8988T (cell line): ENCODE results near the gene AKAP3.

Source experiments
- DNase-seq: peaks from one replicate; pipeline ENCODE4 v3.0.0; 2011

AKAP3 gene

DNA sequence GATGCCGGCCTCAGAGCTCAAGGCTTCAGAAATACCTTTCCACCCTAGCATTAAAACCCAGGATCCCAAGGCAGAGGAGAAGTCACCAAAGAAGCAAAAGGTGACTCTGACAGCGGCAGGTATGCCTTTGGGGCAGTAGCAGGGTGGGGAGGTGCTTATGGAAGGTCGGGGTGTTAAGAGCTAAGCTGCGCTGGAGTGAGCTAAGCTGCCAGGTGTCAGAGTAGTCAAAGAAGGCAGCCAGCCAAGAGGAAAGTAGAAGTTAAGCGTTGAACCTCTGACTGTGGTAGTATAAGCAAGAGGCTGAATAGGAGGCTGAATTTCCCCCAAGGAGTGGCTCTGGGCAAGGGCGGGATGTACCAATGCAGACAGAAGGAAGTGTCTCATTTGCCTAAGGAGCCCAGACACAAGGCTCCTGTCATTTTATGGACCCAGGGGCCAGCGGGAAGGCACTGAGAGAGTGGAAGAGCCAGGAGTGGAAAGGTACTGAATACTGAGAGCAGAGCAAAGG, 57.6 kb downstream of the AKAP3 start:
- no peak for DNase-seq

DNA sequence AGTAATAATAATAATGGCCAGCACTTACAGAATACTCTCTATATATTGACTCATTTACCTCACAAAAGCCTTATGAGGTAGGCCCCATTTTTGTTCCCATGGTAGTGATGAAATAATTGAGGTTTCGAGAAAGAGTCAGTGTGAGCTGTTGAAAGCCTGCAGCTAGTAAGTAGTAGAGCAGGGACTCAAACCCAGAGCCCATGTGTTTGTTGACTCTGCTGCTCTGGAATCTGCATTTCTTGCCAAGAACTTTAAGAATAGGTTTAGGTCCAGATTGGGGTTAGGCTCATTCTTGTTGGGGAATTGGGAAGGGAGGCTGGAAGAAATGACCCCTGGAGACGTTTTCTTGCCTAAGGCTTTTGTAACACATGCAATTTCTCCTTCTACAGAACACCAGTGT, 58.9 kb downstream of the AKAP3 start:
- no peak for DNase-seq

DNA sequence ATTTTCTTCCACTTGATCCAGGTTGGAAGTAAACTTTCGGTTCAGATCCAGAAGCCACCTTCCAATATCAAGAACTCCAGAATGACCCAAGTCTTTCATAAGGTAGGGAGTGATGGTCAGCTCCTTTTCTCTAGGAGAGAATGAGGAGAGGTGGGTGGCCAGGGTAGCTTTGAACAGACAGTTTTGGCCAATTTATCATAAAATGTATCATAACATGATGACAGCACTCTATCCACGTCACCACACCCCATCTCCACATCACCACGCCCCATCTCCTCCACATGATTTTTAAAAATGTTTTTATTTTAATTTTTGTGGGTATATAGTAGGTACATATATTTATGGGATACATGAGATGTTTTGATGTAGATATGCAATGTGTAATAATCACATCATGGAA, 59.9 kb downstream of the AKAP3 start:
- DNase-seq, result no peak

DNA sequence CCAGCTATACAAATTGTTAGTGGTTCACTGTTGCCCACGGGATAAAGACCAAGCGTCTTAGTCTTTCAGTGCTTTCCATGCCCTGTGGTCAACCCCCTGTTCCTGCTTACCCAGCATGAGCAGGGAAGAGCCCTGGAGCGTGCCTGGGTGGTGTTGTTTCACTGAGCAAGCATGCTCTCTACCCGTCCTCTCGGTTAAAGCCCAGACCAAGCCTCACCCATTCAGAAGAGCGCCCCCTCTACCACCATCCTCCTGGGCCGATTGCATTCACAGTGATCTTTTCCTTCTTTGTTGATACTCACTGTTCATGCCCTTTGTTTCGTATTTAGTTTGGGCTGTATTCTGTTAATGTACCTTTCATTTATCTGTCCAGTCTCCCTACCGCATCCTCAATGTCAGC, 61.7 kb downstream of the AKAP3 start:
- no peak for DNase-seq

DNA sequence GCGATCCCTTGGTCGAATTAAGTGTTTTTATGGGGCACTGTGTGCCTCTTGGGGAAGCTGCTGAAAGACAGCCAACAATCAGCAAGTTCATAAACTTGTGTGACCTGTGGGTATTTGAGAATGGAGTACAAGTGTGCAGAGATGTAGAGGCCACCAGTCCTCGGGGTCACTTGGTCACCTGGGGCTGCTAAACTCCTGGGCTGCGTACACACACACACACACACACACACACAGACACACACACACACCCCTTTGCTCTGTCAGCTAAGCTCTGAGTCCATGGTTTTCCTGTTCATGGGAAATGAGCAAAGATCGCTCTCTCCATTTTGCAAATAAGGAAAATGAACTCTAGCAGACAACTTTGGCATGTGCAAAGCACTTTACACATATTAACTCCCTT, 62.4 kb downstream of the AKAP3 start:
- no peak for DNase-seq

DNA sequence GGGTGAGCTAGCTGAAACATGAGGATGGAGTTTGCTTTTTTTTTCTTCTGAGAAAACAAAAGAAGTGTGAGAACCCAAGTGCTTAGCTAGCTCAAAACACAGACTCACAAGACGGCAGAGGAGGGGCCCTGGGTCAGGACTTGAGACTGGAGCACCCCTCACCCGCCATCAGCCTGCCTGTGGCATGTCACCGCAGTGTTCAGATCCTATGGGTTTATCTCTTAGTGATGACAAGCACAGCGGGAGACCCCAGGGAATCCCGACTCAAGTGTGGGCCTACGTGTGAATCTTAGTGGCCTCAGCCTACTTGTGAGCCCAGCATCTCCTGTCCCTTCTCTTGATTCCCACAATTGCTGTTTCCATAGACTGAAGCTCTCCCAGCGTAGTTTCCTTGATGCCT, 64.0 kb downstream of the AKAP3 start:
- no peak for DNase-seq

DNA sequence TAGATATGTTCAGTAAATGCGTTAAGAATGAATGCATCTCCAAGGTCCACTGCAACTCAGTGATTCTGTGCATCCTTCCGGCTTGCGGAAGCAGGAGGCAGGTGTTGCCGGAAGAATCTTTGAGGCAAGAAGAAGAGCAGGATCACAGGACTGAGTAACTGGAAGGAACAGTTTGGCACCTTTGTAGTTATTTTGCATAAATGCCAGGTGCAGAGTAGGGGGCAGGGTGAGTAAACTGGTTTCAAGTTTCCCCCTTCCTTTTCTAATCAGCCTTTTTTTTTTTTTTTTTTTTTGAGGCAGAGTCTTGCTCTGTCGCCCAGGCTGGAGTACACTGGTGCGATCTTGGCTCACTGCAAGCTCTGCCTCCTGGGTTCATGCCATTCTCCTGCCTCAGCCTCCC, 64.6 kb downstream of the AKAP3 start:
- DNase-seq, result no peak

DNA sequence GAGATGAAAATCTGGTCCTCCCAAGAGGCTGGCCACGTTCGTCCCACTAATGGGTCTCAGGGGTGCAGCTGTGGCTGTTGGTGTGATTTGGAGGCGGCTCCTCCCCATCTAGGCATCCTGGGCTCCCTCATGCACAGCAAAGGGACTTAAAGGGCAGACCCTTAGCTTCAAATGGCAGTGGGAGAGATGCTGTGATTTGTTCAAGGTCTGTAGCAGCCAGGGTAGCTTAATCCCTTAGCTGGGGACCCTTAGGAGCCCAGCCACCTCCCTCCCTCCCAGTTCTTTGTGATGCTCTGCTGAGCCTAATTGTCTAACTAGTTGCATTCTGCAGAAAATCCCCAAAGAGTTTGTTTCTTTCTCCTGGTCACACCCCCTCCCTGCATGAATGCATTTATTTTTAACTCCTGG, 68.6 kb downstream of the AKAP3 start:
- DNase-seq, result no peak

DNA sequence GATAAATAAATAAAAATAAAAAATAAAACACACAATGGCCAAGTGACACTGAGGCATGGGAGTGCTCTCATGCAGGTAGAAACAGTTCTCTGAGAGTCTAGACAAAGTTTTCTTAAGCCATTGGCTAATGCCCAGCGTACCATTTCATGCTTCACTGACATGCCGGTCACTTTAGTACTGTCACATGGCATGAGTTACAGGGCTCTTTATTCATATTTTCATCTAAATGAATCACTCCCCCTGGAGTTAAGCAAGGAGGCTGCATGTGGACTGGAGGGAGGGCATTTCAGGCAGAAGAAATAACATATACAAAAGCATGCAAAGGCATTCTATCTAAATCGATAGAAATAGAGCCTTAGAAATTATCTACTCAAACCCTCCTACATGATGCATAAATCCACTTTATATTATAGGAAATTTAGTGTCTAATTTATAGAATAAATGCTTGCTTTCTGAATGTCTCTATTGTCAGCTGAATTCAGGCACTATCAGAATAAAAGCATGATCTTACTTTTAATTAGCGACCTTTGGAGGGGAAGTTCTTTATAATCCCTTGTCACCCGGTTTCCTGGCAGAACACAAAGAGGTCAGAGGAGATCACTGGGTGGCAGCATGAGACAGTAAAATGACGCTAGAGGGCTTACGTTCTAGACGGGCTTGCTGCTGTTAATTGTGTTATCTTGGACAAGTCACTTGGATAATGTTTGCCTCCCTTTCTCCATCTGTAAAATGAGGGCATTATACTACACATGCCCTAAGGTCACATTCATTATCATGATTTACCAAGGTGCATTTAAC, 69.3 kb downstream of the AKAP3 start:
- no peak for DNase-seq

DNA sequence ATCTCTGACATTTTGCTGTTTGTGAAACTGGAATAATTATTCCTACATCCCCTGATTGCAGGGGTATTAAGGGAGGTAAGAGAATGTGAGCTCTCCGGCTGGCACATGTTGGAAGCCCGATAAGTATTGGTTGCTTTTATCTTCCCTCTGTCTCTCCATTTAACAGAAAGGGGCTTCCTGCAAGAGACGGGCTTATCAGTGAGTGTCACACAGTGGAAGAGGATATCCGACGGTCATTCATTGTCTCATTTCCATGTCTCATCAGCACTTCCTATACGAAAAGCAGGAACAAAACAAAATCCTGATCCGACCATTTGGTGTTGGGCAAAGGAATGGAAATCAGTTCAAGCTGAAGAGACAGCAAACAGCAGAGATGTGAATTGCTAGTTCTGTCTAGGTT, 76.2 kb downstream of the AKAP3 start:
- no peak for DNase-seq

DNA sequence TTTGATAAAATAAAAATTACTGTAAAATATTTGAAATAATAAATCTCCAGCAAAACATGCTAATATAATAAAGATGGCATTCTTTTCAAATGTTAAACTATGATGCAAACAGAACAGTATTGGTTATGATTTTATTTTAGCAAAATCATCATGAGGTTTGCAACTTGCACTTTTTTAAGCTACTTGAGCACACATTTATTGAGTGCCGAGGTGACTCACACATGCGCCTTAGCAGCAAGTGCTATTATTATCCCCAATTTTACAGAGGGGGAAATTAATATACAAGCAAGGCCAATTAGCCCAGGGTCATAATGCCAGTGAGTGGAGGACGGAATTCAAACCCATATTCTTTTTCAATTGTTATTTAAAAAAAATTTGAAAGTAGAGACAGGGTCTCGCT, 79.6 kb downstream of the AKAP3 start:
- no peak for DNase-seq

DNA sequence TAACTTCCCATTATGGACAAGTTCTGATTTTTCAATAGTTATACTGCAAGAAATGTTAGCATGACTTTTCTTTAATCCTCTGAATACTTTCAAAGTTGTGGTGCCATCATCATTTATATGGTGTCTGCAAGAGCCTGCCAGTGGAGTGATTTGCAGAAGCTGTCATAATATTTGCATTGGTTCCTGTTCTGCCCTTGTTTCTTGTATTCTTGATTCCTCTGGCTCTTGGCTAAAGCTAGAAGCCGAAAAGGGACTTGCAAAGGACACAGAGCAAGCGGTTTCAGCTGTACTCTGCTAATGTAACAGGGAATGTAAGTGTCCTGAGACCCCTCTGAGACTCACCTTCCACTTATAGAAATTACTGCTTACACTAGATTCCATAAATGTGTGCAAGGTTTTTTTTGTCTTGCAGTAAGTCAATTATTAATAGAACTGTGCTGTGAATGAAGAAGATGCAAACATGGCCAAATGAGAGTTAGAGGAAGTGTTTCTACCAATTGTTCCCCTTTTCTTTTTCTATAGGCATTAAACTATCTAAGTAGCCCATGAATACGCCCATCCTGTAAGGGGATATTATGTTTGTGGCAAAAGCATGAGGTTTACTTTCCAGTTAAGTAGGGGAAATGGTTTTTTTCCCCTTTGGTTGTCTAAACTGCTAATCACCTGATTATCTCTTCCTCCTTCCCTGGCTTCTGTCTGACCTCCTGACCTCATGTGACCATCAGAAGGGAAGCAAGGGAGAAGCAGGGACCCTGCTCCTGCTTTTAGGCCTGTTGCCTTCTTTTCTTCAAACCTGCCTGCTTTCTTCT, 81.6 kb downstream of the AKAP3 start:
- DNase-seq, result no peak

DNA sequence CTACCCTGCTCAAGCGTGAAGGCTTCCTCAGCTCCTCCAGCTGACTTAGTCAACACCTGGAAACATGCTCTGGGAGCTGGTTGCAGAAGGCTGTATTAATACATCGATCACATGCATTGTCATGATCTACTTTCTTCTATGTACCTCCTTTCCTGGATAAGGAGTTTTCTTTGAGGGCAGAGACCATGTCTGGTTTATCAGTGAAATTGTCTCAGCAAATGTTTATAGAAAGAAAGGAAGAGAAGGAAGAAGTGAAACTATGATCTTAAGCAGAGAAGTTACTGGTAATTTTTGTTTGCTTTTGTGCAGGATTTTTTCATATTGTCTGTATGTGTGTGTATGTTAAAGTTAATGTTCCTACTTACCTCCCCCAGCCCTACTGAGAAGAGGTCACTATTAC, 82.4 kb downstream of the AKAP3 start:
- no peak for DNase-seq
